Measurements from ENCODE around the gene VGLL4.

GRCh38 chr3:11619946-11620652, 23.6 kb downstream of the VGLL4 start:
- TF ChIP-seq, protein P1, sequence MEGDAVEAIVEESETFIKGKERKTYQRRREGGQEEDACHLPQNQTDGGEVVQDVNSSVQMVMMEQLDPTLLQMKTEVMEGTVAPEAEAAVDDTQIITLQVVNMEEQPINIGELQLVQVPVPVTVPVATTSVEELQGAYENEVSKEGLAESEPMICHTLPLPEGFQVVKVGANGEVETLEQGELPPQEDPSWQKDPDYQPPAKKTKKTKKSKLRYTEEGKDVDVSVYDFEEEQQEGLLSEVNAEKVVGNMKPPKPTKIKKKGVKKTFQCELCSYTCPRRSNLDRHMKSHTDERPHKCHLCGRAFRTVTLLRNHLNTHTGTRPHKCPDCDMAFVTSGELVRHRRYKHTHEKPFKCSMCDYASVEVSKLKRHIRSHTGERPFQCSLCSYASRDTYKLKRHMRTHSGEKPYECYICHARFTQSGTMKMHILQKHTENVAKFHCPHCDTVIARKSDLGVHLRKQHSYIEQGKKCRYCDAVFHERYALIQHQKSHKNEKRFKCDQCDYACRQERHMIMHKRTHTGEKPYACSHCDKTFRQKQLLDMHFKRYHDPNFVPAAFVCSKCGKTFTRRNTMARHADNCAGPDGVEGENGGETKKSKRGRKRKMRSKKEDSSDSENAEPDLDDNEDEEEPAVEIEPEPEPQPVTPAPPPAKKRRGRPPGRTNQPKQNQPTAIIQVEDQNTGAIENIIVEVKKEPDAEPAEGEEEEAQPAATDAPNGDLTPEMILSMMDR (conservative IDR thresholded peaks at IDR 0.05; ENCODE audit: low read length): no peak
- no peak for TF ChIP-seq EZH2phosphoT487 (IDR thresholded peaks at IDR 0.05; ENCODE audit: borderline replicate concordance, low read depth, low read length)

Measured in OCI-LY7 (cell line).